HG02885 (cell line): ENCODE measurements around the gene TATDN3.
"Not testable (repeated sequence)": the region's sequence is repeated elsewhere in the genome, so short reads cannot be mapped to it uniquely, and the experiment has no call there.

Source experiments
- ATAC-seq: cut with Tn5 transposase; IDR thresholded peaks from one replicate; pipeline ENCODE4 v1.9.1; 2021; ENCODE audit warnings: mild to moderate bottlenecking; ENCODE audit not compliant: unreplicated experiment, poor library complexity

The TATDN3 gene

GRCh38 chr1:212791676-212792395, at the start of gene TATDN3, which contains the start of gene NSL1:
TATDN3 (plus strand) TSS chr1:212791894; CDS start chr1:212791922, 28 bp downstream.
NSL1 (minus strand) TSS chr1:212791777; CDS start chr1:212791763, 14 bp downstream.
- ATAC-seq, result peak; percentile 67

- ATAC-seq, result no peak
Observed at GRCh38 chr1:212743901-212744475, 47.7 kb upstream of the TATDN3 start.

- no peak for ATAC-seq
Observed at GRCh38 chr1:212745303-212745702, 46.4 kb upstream of the TATDN3 start.

- ATAC-seq, result no peak
Observed at GRCh38 chr1:212746546-212746945, 45.1 kb upstream of the TATDN3 start.

GRCh38 chr1:212749821-212750535, 41.7 kb upstream of the TATDN3 start:
- ATAC-seq, result no peak

- peak; percentile 42 for ATAC-seq
Observed at GRCh38 chr1:212752252-212752933, 39.3 kb upstream of the TATDN3 start.

- ATAC-seq, result peak; percentile 37
Observed at GRCh38 chr1:212752934-212753497, 38.7 kb upstream of the TATDN3 start.

- no peak for ATAC-seq
Observed at GRCh38 chr1:212753749-212754148, 37.9 kb upstream of the TATDN3 start.

GRCh38 chr1:212754193-212754592, 37.5 kb upstream of the TATDN3 start:
- peak; percentile 45 for ATAC-seq

GRCh38 chr1:212754680-212755079, 37.0 kb upstream of the TATDN3 start:
- no peak for ATAC-seq

- ATAC-seq, result no peak
Observed at GRCh38 chr1:212759683-212760082, 32.0 kb upstream of the TATDN3 start.

GRCh38 chr1:212760126-212760823, 31.4 kb upstream of the TATDN3 start:
- peak; percentile 50 for ATAC-seq

- ATAC-seq, result no peak
Observed at GRCh38 chr1:212762234-212762633, 29.5 kb upstream of the TATDN3 start.

GRCh38 chr1:212762839-212763238, 28.9 kb upstream of the TATDN3 start:
- no peak for ATAC-seq

- ATAC-seq, result not testable (repeated sequence)
Observed at GRCh38 chr1:212764718-212765281, 26.9 kb upstream of the TATDN3 start.

- not testable (repeated sequence) for ATAC-seq
Observed at GRCh38 chr1:212766825-212767224, 24.9 kb upstream of the TATDN3 start.

GRCh38 chr1:212769459-212770167, 22.1 kb upstream of the TATDN3 start:
- peak; percentile 42 for ATAC-seq

- ATAC-seq, result no peak
Observed at GRCh38 chr1:212771341-212771740, 20.4 kb upstream of the TATDN3 start.

- no peak for ATAC-seq
Observed at GRCh38 chr1:212773011-212773410, 18.7 kb upstream of the TATDN3 start.
